ENCODE results near the gene IGBP1. TPM values are rescaled to one million over a fixed set of nuclear protein-coding genes. Genes with fewer than 3 reads are reported as not detected.

Gene IGBP1
- total and polyA plus RNA-seq, 10 of the 15 experiments (the other 5 are each of a cell fraction or from before 2014, with no cell fraction given) = 29.7 to 120 (median 58.7) TPM

DNA sequence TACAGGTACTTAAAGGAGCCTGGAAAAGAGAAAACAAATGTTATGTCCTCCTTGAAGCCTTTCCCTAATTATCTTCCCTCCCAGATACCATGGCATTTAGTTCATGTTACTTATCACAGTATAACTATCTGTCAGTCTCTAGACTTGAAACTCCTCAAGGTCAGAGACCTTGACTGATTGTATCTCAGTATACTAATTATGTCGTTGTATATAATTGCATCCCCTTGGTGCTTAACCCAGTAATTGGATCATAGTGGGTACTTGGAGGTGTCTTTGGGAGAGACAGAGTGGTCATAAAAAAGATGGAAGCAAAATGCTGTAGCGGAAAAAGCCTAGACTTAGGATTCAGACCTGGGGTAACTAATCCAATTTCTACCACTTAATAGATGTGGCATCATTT is 8.1 kb downstream of the IGBP1 start:
- H3K4me1 ChIP-seq (ENCODE audit: control insufficient read depth, insufficient read depth, low read length) = no peaks in the 10 kb centered on the region

DNA sequence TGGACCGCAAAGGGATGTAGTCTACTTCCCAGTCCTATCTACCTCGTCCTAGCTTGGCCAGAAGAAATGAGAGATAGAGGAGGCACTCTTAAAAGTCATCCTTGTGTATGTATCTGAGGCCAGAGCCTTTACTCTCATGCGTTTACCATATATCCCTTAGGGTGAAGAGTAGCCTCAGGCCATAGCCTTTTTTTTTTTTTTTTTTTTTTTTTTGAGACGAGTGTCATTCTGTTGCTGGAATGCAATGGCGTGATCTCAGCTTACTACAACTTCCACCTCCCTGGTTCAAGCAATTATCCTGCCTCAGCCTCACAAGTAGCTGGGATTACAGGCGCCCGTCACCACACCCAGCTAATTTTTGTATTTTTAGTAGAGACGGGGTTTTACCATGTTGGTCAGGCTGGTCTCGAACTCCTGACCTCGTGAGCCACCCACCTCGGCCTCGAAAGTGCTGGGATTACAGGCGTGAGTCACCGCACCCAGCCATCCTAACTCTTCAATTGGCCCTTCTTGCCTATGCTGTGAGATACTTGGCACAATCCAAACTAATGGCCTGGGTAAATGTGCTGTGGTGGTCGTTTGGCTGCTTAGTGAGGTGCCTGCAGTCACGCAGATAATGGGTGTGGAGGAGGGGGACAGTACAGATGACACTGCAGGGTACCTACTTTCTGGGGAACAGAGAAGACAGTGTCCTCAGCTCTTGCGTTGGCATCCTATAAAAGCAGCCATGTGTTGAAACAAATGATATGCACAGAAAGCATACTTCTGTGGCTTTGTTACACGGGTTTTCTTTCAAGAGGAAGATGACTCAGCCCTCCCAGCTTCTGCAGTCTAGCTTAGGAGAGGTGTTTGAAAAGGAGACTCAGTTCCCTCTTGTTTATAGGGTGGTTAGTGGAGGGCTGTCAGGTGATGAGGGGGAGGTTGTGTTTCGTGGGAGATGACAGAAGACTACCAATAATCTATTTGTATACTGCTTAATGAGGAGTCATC is 33.6 kb downstream of the IGBP1 start:
- H3K27ac ChIP-seq (ENCODE audit: control insufficient read depth, insufficient read depth) = no peak overlapping the region
- in situ Hi-C loops (cut with MboI) (no loop called here), intact Hi-C loops (cut with micrococcal nuclease; ENCODE audit: unreplicated experiment) (no loop called here)
- H4K20me1 ChIP-seq (ENCODE audit: control insufficient read depth, insufficient read depth) = no peaks in the 10 kb centered on the region
- CTCF ChIA-PET = interaction anchor here (0.9 kb wide), 1 partner anchor 37 kb away, joined by 3 read pairs; no protein-coding TSS in a partner anchor
- no peak for FAIRE-seq
- H3K9ac ChIP-seq (ENCODE audit: control insufficient read depth, insufficient read depth, low read length) = no peak overlapping the region
- H3K9me3 ChIP-seq (replicated peaks; ENCODE audit: control insufficient read depth, insufficient read depth, low read length) = no peaks in the 10 kb centered on the region
- SMC1A ChIA-PET (ENCODE audit: uncharacterized antibody, unreplicated experiment) = interaction anchor here (0.5 to 1.3 kb wide), 5 partner anchors 9 to 112 kb away, joined by 3 to 6 read pairs (median 3); partner anchors contain the start of gene IGBP1
- ATAC-seq = no peak; the same call in 2 of the 3 replicates
- no peaks in the 10 kb centered on the region for H3K27me3 ChIP-seq (replicated peaks in 1 of 2; ENCODE audit: control insufficient read depth in 2 of 2, insufficient read depth in 2 of 2, low read length in 1 of 2)
- no peak for DNase-seq (ENCODE audit: low read depth, low spot score)
- peaks cover 3 to 4% of the 10 kb centered on the region in 2 experiments for H3K36me3 ChIP-seq (ENCODE audit: control insufficient read depth in 2 of 2, insufficient read depth in 2 of 2, low read length in 1 of 2)
- 68% methylated on average over 17 of the region's 19 CpGs for WGBS (ENCODE audit: insufficient coverage, insufficient replicate concordance, low lambda C conversion rate, missing lambda C conversion rate)
- POLR2A ChIA-PET = no interaction called here
- RAD21 ChIA-PET (ENCODE audit: unreplicated experiment) = interaction anchor here (0.8 to 1.3 kb wide), 2 partner anchors 12 to 33 kb away, joined by 3 to 5 read pairs; no protein-coding TSS in a partner anchor
- no peak overlapping the region for H2AFZ ChIP-seq (ENCODE audit: control insufficient read depth, low read depth, low read length)
- no peaks in the 10 kb centered on the region for H3K4me1 ChIP-seq (ENCODE audit: control insufficient read depth, insufficient read depth, low read length)
- H3K4me2 ChIP-seq (ENCODE audit: control insufficient read depth, insufficient read depth) = no peak overlapping the region
- no TSS peak for BruUV-seq (replicated peaks)
- H3K4me3 ChIP-seq = no peak overlapping the region
- H3K79me2 ChIP-seq (ENCODE audit: control insufficient read depth, insufficient read depth, low read length) = no peaks in the 10 kb centered on the region
- no peak for TF ChIP-seq TBL1XR1 (IDR thresholded peaks at IDR 0.05; ENCODE audit: low read depth, low read length)
- TF ChIP-seq, protein P1, sequence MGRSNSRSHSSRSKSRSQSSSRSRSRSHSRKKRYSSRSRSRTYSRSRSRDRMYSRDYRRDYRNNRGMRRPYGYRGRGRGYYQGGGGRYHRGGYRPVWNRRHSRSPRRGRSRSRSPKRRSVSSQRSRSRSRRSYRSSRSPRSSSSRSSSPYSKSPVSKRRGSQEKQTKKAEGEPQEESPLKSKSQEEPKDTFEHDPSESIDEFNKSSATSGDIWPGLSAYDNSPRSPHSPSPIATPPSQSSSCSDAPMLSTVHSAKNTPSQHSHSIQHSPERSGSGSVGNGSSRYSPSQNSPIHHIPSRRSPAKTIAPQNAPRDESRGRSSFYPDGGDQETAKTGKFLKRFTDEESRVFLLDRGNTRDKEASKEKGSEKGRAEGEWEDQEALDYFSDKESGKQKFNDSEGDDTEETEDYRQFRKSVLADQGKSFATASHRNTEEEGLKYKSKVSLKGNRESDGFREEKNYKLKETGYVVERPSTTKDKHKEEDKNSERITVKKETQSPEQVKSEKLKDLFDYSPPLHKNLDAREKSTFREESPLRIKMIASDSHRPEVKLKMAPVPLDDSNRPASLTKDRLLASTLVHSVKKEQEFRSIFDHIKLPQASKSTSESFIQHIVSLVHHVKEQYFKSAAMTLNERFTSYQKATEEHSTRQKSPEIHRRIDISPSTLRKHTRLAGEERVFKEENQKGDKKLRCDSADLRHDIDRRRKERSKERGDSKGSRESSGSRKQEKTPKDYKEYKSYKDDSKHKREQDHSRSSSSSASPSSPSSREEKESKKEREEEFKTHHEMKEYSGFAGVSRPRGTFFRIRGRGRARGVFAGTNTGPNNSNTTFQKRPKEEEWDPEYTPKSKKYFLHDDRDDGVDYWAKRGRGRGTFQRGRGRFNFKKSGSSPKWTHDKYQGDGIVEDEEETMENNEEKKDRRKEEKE (IDR thresholded peaks at IDR 0.05) = no peak
- no peak for TF ChIP-seq ZNF384 (IDR thresholded peaks at IDR 0.05; ENCODE audit: borderline replicate concordance, low read depth, low read length)
- no peak for TF ChIP-seq BRCA1 (IDR thresholded peaks at IDR 0.05; ENCODE audit: low read depth, low read length)
- TF ChIP-seq HSF1 (IDR thresholded peaks at IDR 0.05; ENCODE audit: low read depth, low read length) = no peak
- no peak for TF ChIP-seq ESRRA (IDR thresholded peaks at IDR 0.05; ENCODE audit: low read length)
- TF ChIP-seq ZBED1 (IDR thresholded peaks at IDR 0.05; ENCODE audit: borderline replicate concordance) = no peak
- no peak for TF ChIP-seq BMI1 (IDR thresholded peaks at IDR 0.05; ENCODE audit: borderline replicate concordance)
- TF ChIP-seq NR2C2 (IDR thresholded peaks at IDR 0.05; ENCODE audit: borderline replicate concordance, control insufficient read depth, insufficient read length, low read depth) = no peak

More for the DNA sequence above, 8.1 kb downstream of the IGBP1 start:
- 52% methylated on average over 2 of the region's 2 CpGs for WGBS (ENCODE audit: insufficient coverage, insufficient replicate concordance, low lambda C conversion rate, missing lambda C conversion rate)
- POLR2A ChIA-PET = no interaction called here
- RAD21 ChIA-PET (ENCODE audit: unreplicated experiment) = no interaction called here
- TF ChIP-seq ZNF622 (IDR thresholded peaks at IDR 0.05) = no peak
- TF ChIP-seq CREM (IDR thresholded peaks at IDR 0.05; ENCODE audit: low read depth) = no peak
- no peak for TF ChIP-seq FOXK2 (IDR thresholded peaks at IDR 0.05)
- TF ChIP-seq RFX5 (IDR thresholded peaks at IDR 0.05; ENCODE audit: low read depth, low read length) = no peak
- Histone ChIP-seq H2AFZ (ENCODE audit: control insufficient read depth, low read depth, low read length) (no peak overlapping the region), H3K4me3 (no peak overlapping the region), H3K79me2 (ENCODE audit: control insufficient read depth, insufficient read depth, low read length) (no peaks in the 10 kb centered on the region; the same call in none of the 2 replicates), H3K27me3 (replicated peaks in 1 of 2; ENCODE audit: control insufficient read depth in 2 of 2, insufficient read depth in 2 of 2, low read length in 1 of 2) (no peaks in the 10 kb centered on the region), H3K9ac (ENCODE audit: control insufficient read depth, insufficient read depth, low read length) (no peak overlapping the region), H3K4me2 (ENCODE audit: control insufficient read depth, insufficient read depth) (no peak overlapping the region), H3K27ac (ENCODE audit: control insufficient read depth, insufficient read depth) (no peak overlapping the region), H4K20me1 (ENCODE audit: control insufficient read depth, insufficient read depth) (no peaks in the 10 kb centered on the region), H3K9me3 (replicated peaks; ENCODE audit: control insufficient read depth, insufficient read depth, low read length) (no peaks in the 10 kb centered on the region), H3K36me3 (ENCODE audit: control insufficient read depth in 2 of 2, insufficient read depth in 2 of 2, low read length in 1 of 2) (no peaks in the 10 kb centered on the region)
- no TSS peak for BruUV-seq (replicated peaks)
- SMC1A ChIA-PET (ENCODE audit: uncharacterized antibody, unreplicated experiment) = no interaction called here
- in situ Hi-C loops (cut with MboI) = loop anchor here (25.0 kb wide), 1 partner anchor 104 kb away; the partner anchor contains the start of gene AWAT2
- FAIRE-seq = no peak
- DNase-seq (ENCODE audit: low read depth, low spot score) = no peak
- CTCF ChIA-PET = interaction anchor here (0.7 to 1.2 kb wide), 2 partner anchors 8 to 35 kb away, joined by 3 read pairs; no protein-coding TSS in a partner anchor
- intact Hi-C loops (cut with micrococcal nuclease; ENCODE audit: unreplicated experiment) = no loop called here
- no peak for ATAC-seq

All from GM12878 (cell line).